NCI-H2029 treated with DMSO at 0.1 percent for 48 hours (cell line): ENCODE results near the gene RFX1.
"Not testable (repeated sequence)": the region's sequence is repeated elsewhere in the genome, so short reads cannot be mapped to it uniquely, and the experiment has no call there.

Experiments
- DNase-seq: peaks from one replicate; lab custom pipeline; 2025; lab: John Stamatoyannopoulos, UW

The RFX1 gene

DNA sequence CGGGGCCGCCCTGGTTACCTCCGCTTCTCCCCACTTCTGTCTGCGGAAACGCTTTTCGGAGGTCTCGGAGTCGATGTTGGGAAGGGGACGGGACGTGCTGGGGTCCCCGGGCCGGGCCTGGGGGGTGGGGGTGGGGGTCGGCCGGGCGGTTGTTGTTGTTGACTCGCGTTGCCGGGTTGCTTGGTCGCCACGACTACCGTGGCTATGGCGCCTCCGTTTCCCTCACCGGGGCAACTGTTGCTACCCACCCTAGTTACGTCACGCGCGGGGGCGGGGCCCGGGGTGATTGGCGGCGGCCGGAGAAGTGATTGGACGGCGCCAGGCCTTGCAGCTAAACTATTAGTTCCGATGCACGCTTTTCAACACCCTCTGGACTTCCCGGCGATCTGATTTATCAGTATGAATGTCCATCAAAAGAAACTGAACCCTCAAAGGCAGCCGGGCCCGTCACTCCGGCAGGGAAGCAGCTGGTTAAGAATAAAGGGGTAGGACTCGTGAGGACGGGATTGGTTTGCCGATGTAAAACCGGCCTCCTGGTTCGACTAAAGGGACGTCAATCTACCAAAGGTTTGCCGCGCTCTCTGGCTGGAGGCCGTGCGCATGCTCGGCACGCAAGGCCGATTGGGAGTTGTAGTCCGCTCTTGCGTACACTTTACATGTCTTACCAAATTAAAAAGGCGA, at the start of gene RFX1:
Gene RFX1, minus strand, starts transcription at position 236 of the 681 bp plus-strand sequence. CDS start 12,477 bp downstream, outside the sequence.
- peak; percentile 99 for DNase-seq

DNA sequence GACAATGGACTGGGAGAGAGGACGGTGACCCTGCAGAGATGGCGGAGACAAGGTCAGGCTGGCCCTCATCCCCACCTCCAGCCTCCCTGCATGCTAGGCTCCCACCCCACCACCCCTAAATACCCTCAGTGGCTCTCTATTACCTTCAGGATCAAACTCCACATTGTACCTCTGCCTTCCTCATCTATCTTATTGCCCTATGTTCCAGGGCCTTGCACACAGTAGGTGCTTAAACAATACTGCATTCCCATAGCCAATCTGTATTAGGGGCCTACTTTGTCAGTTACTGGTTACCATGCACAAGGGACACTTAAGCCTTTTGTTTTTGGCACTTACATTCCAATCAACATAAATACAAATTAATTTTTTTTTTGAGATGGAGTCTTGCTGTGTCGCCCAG, 49.3 kb upstream of the RFX1 start:
- DNase-seq = no peak

DNA sequence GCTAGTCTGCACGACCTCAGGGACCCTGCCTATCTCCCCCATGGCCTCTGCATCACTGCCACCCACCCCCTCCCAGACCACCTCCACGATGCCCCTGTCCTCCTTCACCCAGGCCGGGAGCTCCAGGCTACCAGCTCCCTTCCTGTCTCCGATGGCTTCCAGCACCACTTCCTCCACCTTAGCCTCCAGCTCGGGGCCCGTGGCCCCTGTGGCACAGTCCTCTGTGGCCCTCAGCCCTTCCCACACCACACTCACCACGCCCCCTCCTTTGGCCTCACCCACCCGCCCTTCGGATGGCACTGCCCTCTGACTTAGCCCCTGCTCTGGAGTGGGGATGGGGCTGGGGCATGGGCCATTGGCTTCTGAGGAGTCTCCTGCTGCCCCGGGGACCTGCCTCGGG, 48.6 kb upstream of the RFX1 start:
- no peak for DNase-seq

DNA sequence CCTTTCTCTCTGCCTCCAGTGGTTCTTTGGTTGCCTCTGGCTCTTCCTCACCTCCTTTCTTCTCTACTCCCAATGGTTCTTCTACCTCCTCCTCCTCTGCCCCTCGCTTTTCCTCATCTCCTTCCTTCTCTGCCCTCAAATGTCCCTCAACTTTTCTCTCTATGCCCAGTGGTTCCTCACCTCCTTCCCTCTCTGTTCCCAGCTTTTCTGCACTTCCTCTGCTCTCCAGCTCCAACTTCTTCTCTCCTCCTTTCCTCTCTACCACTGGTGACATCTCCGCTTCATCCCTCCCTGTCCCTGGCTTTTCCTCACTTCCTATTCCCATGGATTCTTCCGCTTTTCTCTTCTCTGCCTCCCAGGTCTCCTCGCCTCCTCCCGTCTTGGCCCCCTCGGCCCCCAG, 48.0 kb upstream of the RFX1 start:
- no peak for DNase-seq

DNA sequence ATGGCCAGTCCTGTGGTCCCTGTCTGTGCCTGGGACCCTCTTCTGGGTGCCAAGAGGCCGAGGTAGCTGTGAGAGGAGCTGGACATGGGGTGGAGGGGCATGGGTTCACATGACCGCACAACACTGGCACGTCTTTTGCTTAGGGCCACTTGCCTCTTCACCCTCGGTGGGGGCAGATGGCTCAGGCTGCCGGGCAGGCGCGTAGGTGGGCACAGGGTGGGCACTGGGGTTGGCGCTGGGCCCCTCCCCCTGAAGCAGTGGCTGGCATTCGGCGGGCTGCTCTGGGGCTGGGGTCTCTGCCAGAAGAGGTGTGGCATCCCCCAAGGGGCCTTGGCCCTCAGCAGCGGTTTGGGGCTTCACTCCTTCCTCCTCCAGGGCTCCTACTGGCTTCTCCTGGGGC, 47.4 kb upstream of the RFX1 start:
- DNase-seq = no peak

DNA sequence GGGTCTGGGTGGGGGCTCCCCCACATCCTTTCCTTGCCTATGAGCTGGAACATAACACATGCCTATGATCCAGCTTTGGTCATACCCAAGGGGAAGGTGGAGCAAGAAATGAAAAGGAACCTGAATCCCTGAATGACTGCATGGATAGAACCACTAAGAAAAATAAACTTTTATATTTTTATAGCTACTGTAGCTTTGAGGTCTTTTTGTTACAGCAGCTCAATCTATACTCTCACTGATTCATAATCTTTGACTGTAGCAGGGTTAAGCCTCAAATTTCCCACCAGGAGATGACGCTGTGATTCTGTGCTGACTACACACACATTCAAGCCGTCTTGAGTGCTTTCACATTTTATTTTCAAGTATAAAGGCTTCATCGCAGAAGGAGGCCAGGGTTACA, 46.9 kb upstream of the RFX1 start:
- DNase-seq = no peak

DNA sequence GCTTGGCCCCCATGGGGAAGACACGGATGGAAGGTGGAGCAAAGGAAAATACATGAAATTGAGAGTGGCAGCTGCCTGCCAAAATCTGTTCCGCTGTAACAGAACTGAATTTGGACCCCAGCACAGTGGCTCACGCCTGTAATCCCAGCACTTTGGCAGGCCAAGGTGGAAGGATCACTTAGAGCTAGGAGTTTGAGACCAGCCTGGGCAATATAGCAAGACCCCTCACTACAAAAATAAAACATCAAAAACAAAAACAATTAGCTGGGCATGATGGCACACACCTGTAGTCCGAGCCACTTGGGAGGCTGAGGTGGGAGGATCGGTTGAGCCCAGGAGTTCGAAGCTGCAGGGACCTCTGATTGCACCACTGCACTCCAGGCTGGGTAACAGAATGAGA, 46.4 kb upstream of the RFX1 start:
- no peak for DNase-seq

DNA sequence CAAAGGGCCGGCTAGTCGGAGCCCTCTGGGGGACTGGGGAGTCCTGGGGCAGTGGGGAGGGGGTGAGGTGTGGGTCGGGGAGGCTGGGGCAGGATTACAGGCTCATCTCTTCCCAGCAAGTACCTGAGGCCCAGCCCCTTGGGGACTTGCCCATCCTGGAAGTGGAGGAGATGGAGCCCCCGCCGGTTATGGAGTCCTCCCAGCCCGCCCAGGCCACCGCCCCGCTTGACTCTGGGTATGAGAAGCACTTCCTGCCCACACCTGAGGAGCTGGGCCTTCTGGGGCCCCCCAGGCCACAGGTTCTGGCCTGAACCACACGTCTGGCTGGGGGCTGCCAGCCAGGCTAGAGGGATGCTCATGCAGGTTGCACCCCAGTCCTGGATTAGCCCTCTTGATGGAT, 45.9 kb upstream of the RFX1 start:
- no peak for DNase-seq

DNA sequence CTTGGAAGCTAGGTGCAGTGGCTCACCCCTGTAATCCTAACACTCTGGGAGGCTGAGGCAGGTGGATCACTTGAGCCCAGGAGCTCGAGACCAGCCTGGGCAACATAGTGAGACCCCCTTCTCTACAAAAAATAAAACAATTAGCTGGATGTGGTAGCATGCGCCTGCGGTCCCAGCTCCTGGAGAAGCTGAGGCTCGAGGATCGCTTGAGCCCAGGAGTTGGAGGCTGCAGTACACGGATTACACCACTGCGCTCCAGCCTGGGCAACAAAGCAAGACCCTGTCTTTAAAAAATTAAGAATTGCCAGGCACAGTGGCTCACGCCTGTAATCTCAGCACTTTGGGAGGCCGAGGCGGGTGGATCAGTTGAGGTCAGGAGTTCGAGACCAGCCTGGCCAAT, 44.8 kb upstream of the RFX1 start:
- not testable (repeated sequence) for DNase-seq

DNA sequence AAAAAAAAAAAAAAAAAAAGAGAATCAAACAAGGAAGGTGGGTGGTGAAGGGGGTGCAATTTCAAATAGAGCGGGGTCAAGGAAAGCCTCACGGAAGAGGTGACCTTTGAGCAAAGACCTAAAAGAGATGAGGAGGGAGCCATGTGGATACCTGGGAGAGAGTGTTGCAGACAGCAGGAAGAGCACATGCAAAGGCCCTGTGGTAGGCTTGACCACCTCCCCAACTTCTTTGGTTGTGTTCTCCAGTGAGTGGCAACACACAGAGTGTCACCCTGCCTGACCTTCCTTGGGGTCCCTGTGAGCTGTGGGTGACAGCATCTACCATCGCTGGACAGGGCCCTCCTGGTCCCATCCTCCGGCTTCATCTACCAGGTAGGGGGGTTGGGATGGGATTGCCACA, 44.4 kb upstream of the RFX1 start:
- no peak for DNase-seq

DNA sequence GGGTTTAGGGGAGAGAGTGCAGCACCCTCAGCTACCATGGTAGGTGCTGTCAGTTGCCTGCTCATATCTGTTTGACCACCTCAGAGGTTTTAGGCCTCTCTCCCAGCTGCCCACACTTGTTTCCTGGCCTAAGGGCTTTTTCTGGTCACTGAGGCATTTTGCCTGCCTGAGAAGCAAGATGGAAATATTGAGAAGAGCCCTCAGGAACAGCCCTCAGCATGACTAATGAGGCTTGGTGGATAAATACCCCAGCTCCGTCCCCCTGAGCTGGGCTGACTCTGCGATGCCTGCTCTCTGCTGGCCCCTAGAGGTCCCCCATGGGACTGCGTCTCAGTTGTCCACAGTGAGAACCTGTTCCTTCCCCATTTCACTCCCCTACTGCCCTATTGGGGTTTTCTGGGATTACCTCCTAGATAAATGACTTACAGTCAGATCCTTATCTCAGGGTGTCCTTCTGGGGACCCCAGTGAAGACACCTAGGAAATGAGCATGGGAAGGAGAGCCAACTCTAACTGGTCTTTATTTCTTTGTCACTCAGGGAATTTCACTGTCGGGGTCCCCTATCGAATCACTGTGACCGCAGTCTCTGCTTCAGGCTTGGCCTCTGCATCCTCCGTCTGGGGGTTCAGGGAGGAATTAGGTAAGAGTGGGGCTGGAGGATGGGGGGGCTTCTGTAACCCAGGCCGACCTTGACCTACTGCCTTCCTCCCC, 42.5 kb upstream of the RFX1 start:
- DNase-seq = no peak

DNA sequence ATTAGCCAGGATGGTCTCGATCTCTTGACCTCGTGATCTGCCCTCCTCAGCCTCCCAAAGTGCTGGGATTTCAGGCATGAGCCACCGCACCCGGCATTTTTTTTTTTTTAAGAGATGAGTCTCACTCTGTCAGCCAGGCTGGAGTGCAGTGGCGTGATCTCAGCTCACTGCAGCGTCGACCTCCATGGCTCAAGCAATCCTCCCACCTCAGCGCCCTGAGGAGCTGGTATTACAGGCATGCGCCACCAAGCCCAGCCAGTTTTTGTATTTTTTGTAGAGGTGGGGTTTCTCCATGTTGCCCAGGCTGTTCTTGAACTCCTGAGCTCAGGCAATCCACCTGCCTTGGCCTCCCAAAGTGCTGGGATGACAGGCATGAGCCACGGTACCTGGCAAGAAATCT, 41.7 kb upstream of the RFX1 start:
- DNase-seq = not testable (repeated sequence)

DNA sequence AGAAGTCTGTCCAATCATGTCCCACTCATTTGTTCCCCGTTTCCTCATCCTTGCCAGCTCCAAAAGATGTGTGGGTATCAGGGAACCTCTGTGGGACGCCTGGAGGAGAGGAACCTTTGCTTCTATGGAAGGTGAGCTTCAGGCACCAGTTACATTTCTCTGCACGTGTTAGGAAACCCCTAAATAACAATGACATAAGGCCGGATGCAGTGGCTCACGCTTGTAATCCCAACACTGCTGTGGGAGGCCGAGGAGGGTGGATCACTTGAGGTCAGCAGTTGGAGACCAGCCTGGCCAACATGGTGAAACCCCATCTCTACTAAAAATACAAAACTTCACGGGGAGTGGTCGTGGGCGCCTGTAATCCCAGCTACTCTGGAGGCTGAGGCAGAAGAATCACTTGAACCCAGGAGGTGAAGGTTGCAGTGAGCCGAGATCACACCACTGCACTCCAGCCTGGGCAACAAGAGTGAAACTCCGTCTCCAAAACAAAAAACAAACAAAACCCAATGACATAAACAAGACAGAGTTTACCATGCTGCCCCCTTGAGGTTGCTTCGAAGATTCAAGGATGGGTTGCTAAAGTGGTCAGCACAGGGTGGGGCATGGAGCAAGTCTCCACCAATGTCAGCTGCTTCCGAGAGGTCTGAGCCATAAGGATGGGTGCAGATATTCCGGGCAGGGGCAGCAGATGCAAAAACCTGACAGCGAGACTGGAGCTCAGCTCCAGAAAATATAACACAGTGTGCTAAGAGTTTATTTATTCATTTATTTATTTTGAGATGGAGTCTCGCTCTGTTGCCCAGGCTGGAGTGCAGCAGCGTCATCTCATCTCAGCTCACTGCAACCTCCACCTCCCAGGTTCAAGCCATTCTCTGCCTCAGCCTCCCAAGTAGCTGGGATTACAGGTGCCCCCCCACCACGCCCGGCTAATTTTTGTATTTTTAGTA, 36.8 kb upstream of the RFX1 start:
- not testable (repeated sequence) for DNase-seq

DNA sequence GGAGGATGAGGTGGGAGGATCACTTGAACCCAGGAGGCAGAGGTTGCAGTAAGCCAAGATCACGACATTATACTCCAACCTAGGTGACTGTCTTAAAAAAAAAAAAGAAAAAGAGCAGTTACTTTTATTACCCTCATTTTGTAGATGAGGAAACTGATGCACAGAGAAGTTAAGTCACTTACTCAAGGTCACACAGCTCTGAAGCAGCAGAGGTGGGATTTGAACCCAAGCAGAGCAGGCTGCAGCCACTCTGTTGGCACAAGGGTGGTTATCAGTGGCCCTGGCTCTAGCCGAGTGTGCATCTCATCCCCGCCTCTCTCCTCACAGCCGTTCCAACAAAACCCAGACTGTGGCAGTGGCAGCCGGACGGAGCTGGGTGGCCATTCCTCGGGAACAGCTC, 33.1 kb upstream of the RFX1 start:
- DNase-seq = no peak

DNA sequence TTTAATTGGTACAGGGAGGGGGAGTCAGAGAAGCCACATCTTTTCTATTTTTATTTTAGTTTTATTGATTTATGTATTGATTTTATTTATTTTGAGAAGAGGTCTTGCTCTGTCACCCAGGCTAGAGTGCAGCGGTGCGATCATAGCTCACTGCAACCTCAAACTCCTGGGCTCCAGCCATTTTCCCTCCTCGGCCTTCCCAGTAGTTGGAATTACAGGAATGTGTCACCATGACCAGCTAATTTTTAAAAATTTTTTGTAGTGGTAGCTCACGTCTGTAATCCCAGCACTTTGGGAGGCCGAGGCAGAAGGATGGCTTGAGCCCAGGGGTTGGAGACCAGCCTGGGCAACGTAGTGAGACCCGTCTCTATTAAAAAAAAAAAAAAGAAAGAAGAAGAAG, 29.6 kb upstream of the RFX1 start:
- DNase-seq = no peak

DNA sequence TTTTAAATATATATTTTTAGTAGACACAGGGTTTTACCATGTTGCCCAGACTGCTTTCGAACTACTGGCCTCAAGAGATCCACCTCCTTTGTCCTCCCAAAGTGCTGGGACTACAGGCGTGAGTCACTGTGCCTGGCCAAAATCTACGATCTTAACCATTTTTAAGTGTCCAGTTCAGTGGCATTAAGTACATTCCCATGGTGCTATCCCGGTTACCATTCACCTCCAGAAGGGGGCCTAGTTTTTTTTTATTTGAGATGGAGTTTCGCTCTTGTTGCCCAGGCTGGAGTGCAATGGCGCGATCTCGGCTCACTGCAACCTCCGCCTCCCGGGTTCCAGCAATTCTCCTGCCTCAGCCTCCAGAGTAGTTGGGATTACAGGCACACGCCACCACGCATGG, 29.0 kb upstream of the RFX1 start:
- DNase-seq = not testable (repeated sequence)

DNA sequence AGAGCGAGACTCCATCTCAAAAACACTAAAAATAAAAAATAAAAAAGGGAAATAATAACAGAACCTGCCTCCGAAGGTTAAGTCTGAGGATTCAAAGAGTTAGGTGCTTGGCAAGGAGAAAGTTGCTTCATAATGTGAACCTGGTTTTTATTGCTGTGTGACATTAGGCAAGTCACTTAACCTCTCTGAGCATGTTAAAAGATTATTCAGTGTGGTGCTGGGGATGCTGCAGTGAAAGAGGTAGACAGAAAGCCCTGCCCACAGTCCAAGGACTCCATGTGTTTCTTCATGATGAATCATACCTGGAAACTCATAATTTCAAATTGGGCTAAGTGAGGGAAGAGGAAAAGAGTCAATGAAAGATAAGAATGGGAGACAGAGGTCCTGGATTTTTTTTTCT, 27.8 kb upstream of the RFX1 start:
- DNase-seq = no peak

DNA sequence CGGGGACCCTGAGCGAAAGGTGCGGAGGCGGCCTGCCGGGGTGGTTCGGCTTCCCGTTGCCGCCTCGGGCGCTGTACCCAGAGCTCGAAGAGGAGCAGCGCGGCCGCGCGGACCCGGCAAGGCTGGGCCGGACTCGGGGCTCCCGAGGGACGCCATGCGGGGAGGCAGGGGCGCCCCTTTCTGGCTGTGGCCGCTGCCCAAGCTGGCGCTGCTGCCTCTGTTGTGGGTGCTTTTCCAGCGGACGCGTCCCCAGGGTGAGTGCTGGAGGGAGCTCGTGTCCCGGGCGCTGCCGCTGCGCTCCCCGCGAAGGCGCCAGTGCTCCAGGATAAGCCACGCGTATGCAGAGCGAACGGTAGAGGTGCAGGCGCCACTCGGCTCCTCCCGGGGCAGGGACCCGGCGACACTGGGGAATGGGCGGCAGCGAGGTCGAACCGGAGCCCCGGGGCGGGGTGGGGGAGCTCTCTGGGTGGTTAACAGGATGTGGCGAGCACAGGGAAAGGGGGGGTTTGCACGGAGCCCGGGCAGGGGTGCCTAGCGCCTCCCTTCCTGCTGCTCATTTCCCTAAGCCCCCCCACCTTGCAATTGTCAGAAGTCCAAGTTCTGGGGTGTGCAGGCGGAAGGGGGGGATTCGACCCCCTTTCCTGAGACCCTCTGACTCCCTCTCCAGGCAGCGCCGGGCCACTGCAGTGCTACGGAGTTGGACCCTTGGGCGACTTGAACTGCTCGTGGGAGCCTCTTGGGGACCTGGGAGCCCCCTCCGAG, 25.8 kb upstream of the RFX1 start, which contains the start of gene IL27RA:
Gene IL27RA, plus strand, starts transcription at position 44 of the 762 bp plus-strand sequence. Its CDS starts 111 bp downstream, at position 155.
- no peak for DNase-seq

DNA sequence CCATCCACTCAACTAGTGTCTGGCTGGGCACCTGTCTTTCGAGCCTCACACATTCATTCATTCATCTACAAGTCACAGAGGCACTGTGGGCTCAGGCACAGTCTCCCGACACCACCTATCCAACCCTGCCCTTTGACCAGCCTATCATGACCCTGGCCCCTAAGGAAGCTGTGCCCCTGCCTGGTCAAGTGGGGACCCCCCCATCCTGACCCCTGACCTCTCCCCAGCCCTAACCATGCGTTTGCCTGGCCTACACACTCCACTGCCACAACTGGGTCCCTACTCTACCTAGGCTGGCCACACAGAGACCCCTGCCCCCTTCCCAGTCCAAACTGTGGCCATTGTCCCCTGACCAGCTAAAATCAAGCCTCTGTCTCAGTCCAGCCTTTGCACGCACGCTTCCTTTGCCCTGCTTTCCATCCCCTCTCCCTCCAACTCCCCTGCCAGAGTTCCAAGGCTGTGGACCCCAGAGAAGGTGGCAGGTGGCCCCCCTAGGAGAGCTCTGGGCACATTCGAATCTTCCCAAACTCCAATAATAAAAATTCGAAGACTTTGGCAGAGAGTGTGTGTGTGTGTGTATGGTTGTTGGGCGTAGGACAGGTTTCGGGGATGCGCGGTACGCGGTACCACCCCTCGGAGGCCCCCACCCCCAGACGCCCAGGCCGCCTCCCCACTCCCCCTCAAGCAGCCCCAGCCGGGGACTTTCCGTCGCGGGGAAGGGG, 25.0 kb upstream of the RFX1 start:
- DNase-seq = no peak

DNA sequence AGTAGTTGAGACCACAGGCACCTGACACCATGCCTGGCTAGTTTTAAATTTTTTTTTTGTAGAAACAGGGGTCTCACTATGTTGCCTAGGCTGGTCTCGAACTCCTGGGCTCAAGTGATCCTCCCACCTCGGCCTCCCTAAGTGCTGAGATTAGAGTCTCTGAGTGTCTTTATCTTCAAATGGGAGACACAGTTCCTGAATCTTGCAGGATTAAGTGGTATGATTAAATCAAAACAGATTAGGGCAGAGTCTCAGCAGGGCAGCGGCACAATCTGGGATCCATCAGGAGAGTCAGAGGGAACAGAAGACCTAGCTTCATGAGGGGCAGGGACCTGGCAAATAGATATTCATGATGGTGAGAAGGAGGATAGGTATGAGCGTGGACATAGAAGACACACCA, 22.8 kb upstream of the RFX1 start:
- DNase-seq = no peak

DNA sequence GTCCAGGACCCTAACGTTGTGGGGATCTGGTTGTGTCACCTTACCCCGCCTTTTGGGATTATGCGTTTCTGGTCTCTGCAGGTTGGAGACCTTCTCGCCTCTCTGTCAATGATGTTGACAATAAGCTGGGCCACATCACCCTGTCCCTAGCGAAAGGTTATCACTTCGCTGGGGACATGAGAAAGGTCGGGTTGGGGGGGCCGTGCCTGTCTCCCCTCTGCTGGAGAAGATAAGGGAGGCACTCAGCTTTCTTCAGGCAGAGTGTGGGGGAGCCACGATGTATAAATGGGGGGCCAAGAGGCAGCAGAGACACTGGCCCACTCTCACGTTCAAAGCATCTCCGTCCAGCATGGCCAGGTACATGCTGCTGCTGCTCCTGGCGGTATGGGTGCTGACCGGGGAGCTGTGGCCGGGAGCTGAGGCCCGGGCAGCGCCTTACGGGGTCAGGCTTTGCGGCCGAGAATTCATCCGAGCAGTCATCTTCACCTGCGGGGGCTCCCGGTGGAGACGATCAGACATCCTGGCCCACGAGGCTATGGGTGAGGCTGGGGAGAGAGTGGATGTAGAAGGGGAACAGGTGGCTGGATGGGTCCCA, 21.8 kb upstream of the RFX1 start, which contains the start of gene RLN3:
Gene RLN3, plus strand, starts transcription at position 293 of the 595 bp plus-strand sequence. Its CDS starts 57 bp downstream, at position 350.
- DNase-seq = no peak
